Pulmonary artery endothelial cell (primary cell): ENCODE data around the gene JADE3. TPM values are rescaled to one million over a fixed set of nuclear protein-coding genes. Genes with fewer than 3 reads are reported as not detected.
A peak's percentile ranks its signal among the peaks of the same experiment; 100 is the strongest.

Experiments used
- DNase-seq: peaks from one replicate; pipeline ENCODE4 v3.0.0-alpha.2; 2011; ENCODE audit warnings: low read depth, low spot score
- total RNA-seq: library from RNA; depleted of rRNA; stranded (reverse); fragments of >200 nt; gene quantifications from 2 replicates; pipeline ENCODE4 v1.2.3, GENCODE V29; 2014

The JADE3 gene
- 13.4 and 15.9 TPM in 2 replicates for total RNA-seq

DNA sequence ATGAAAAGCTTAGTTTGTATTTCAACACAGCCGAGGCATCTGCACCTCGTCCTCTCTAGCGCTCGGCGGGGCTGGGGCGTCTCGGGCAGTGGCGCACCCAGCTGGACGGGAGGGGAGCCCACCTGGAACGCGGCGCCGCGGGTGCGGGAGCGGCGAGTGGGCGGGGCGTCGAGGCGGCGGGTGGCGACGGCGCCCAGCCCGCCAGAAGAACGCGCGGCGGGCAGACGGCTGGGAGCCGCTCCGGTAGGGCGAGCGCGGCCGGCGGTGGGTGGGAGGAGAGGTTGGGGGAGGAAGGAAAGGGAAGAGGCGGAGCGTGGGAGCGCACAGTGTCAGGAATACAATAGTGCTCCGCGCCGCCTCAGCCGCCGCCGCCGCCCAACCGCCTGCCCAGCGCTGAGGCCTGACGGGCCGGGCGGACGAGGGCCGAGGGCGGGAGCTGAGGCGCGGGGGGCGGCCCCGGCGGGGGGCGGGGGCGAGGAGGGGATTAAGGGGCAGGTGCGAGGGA lies at the start of gene JADE3:
Gene JADE3, plus strand, starts transcription at position 324 of the 505 bp plus-strand sequence. CDS start 72,474 bp downstream, outside the sequence.
- DNase-seq = peak; percentile 47

DNA sequence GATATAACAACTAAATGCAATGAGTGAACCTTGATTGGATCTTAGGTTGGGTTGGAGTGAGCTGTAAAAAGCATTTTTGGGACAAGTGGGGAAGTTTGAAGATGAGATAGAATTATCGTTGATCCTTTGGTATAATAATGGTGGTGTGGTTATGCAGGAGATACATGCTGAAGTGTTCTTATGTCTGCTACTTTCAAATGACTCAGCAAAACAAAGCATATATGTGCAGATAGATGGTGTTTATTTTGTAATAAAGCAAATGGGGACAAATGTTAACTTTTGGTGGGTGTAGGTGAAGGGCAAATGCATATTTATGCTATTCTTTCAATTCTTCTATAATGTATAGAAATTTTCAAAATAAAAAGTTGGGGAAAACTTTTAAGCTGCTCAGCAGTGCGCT lies 49.1 kb upstream of the JADE3 start:
- DNase-seq = no peak

DNA sequence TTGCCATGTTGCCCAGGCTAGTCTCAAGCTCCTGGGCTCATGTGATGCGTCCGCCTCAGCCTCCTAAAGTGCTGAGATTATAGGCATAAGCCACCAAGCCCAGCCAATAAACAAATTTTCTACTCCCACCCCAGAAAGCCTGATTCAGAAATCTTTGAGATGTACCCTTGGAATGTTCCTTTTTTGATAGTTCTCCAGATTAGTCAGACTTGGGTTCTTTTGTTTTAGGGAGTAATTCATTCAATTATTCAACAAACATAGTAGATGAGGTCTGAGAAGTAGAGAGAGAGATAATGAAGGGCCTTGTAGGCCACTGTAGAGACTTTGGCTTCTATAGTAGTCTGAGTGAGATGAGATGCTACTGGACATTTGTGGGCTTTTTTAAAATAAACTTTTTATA lies 47.6 kb upstream of the JADE3 start:
- DNase-seq = no peak

DNA sequence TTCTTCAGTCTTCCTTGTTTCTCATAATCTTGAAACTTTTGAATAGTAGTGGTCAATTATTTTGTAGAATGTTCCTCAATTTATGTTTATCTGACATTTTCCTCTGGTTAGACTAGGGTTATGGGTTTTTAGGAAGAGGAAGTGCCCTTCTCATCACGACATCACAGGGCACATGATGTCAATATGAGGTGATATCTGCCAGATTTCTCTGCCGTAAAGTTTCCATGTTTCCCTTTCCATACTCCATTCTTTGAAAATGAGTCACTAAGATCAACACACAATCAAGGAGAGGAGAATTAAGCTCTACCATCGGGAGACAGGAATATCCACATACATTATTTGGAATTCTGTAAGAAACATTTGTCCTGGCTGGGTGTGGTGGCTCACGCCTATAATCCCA lies 46.9 kb upstream of the JADE3 start:
- DNase-seq = peak; percentile 32

DNA sequence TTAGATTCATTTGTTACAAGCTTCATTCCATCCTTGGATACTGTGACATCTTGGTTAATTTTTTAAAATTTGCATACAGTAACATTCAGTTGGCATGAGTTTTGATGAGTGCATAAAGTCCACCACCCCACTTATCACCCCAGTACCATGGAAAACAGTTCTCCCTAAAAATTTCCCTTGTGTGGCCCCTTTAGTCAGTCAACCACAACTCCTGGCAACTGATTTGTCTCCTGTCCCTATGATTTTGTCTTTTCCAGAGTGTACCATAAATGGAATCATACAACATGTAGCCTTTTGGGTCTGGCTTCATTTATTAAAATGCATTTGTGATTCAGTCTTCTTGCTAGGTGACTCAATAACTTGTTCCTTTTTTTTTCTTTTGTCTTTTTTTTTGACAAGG lies 45.5 kb upstream of the JADE3 start:
- DNase-seq = no peak

DNA sequence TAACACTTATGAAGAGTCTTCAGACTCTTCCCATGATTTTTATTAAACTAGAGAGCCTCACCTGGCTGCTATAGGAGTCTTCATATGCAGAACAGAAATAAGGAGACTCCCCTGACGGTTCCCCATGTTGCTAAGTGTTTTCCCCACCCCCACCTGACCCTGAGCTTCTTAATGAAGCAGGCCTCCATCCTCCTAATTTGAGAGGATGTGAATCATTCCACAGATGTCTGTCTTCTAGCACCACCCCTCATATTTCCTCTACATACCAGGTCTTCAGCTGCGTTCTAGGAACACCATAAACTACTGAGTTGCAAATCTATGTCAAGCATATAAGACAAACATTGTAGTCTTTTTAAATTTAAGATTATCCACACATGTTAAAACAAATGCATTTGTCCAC lies 38.5 kb upstream of the JADE3 start:
- DNase-seq = no peak

DNA sequence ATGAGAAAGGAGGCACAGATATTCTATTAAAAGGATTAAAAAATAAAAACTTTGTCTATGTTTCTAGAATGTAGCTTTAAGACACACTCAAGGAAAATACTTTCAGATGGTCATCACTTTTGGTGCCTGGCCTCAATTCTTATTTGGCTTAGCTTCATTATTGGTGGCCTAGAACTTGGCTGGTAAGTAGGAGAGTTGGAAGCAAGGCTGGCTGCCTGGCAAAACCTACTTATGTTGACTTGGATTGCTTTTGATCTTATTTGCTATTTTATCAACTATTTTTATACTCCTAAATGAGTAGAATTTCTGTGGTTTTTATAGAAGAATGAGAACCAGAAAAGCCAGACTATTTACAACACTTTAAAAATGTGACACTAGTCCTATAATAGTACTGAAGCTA lies 35.3 kb upstream of the JADE3 start:
- no peak for DNase-seq

DNA sequence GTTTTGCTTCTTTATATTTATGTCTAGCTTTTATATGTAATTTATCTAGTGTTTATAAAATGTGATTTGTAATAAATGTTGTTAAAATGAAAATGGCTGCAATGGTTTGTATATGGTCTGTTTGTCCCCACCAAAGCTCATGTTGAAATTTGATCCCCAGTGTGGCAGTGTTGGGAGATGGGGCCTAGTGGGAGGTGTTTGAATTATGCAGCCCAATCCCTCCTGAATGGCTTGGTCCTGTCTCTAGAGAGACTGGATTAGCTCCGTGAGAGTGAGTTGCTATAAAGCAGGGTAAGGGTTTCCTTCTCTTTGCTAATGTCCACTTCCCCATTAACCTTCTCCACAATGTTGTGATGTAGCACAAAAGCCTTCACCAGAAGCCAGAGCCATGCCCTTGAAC lies 30.0 kb upstream of the JADE3 start:
- DNase-seq = no peak

DNA sequence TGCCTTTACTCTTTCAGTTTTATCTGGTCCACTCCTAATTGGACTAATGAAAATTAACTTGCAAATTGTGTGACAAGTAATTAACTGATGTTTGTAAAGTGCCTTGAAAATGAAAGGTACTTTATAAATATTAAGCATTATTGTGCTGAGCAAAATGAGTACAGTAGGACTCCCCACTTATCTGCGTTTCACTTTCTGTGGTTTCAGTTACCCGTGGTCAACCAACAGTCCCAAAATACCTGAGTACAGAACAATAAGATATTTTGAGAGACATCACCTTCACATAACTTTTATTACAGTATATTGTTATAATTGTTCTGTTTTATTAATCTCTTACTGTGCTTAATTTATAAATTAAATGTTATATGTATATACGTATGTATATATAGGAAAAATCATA lies 27.4 kb upstream of the JADE3 start:
- DNase-seq = no peak

DNA sequence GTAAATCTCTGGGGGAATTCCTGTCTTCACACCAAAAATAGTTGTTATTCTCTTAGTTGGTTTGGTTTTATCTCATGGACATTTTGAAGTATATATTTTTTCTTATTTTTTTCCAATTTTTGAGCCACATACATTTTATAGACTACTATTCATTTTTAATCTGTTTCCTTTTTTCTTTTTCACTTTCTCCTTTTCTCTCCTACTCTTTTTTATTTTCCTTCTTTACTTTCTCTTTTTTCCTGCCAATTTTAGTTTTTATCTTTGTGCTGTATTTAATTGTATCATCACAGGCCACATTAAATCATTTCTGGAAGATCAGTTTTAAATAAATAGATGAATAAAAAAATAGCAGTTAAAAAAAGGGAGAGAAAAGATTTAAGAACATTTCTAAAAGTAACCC lies 14.0 kb upstream of the JADE3 start:
- no peak for DNase-seq

DNA sequence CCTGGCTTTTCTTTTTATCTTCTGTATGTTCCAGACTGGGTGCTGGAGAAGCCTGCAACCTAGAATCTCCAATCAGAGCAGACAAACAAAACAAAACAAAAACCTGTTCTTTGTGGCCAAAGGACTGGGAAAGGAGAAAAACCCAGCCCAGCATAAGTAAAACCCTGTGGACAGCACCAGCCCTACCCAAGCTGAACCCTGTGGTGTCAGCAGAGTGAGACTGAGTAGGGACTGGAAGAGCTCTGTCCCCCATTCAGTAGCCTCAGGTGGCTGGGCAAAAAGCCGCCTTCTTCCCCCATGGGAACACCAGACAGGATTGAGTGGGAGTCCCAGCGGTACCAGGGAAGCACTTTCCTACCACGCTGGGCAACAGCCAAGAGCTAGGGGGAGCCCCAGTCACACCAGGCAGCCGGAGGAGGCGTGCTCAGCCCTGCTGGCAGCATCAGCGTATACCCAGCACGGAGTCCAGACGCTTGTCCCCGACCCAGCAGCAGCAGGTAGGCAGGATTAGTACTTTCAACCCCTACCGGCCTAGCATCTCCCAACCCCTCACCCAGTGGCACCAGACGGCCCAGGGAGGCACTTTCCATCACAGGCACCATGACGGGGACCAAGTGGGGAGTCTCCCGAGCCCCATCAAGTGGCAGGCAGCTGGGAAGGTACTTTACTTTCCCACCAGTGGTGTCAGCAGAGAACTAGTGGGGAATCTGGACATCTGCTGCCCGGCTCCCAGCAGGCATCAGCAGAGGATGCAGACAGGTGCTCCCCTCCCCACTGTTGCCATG lies 8.6 kb upstream of the JADE3 start:
- DNase-seq = peak; percentile 40

DNA sequence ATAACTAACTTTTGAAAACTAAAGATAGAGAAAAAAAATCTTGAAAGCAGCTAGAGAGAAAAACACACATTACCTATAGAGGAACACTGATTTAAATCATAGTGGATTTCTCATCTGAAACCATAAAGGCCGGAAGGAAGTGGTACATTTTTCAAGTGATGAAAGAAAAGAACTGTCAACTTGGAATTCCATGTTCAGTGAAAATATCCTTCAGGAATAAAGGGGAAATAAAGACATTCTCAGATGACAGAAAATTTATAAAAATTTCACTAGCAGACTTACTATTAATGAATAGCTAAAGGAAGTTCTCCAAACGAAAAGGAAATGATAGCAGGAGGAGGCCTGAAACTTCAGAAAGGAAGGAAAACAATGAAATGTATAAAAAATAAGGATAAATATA lies 7.6 kb upstream of the JADE3 start:
- peak; percentile 32 for DNase-seq

DNA sequence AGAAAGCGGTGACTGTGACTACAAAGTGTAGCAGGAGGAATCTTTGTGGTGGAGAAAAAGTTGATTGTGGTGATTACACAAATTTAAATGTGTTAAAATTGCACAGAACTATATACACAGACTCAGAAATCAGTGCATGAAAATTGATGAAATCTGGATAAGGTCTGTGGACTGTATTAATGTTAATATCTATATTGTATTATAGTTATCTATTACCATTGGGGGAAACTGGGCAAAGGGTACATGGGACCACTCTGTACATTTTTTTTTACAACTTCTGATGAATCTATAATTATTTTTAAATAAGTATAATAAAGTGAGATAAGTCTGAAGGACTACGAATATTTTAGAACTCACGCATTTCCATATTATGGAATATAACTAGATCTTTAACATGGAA lies 1.8 kb upstream of the JADE3 start:
- DNase-seq = no peak

DNA sequence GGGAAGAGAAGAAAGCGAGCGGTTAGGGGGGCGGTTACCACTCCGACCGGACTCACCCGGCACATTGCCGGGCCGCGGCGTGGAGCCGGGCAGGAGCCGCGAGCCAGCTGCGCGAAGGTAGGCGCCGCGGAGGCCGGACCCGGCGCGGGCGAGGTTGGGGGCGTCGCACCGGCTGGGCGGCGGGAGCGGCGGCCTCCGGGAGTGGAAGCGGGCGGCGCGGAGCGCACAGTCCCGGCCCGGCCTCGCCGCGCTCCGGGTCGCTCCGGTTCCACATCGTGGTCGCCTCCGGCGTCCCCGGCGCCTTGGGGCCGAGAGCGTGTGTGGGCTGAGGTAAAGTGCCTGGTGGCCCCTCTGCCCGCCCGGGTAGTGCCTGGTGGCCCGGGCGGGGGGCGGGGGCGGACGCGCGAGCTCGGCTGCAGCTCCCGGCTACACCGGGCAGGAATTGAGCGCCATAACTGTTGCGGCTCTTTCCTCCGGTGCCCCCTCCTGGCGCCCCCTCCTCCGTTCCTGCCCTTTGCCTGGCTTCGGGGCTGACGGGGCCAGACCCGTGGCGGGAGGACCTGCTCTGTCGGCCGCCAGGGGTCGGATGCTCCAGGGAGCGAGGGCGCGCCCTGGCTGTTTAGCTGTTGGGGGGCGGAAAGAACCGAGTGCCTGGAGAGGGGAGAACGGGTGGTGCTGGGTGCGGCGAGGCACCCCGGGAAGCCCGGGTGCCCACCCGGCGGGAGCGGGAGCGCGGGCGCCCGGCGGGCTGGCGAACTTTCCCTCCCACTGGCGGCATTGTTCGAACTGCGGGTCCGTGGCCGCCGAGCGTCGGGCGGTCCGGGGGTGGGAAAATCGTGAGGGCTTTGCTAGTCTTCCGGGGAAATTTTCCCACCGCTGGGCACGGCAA lies 626 bp downstream of the JADE3 start:
- DNase-seq = no peak

DNA sequence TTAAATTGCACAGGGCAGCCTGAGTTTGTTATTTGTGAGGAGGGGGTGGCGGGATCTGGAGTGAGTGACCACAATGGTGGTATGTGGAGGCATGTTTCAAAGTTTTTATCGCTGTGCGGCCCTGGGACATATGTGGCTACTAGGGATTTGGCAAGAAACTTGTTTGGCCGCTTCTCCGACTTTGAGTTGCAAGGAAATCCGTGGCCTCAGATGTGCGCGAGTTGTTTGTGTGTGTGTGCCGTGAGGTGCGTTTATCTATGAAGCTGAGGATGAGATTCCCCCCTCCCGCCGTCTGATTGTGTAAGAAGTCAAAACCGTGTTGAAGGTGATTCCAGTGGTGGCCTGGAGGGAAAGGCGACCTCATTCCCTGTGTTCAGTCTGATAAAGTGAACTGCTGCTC lies 1.4 kb downstream of the JADE3 start:
- no peak for DNase-seq

DNA sequence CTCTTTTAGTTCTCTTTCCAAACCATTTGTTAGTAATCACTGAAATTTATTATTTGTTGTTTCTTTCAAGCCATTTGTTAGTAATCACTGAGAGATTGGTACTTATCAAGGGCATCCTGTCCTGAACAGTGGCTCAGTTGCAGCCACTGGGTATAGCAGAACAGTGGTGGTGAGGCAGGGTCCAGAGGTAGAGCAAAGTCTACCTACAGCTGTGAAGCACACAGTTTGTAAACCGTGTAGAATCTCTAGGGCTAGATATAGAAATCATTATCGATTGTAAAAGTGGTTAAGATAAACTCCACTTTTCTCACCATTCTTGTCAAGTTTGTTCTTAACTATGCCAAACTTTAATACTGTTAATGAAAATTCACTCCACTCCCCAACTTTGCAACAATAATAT lies 4.1 kb downstream of the JADE3 start:
- DNase-seq = no peak

DNA sequence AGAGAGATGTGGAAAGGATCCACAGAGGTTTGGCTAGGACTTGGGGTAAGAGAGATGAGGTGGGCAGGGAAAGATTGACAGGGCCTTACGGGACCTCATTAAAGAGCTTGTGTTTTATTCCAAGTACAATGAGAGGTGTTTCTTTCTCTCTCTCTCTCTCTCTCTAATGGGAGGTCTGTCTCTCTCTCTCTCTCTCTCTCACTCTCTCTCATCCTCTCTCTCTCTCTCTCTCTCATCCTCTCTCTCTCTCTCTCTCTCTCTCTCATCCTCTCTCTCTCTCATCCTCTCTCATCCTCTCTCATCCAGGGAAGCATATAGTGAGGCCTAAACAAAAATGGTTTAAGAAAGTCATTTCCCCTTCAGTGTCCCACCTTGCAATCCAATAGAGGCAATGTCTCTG lies 5.4 kb downstream of the JADE3 start:
- DNase-seq = no peak

DNA sequence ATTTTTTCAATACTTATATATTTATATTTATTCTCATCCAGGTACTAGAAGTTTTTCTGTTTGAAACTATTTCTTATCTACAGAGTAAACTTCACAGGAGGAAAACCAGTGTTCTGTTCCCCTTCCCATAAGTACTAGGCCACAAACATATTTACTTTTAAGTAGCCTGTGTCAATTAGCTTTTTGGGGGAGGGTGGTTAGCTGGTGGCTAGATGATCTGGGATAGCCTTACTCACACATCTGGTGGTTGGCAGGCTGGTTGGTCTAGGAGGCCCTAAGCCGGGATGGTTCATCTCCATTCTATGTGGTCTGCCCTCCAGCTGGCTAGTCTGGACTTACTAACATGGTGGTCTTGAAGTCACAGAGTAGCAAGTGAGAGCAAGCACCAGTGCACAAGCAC lies 6.2 kb downstream of the JADE3 start:
- DNase-seq = no peak

DNA sequence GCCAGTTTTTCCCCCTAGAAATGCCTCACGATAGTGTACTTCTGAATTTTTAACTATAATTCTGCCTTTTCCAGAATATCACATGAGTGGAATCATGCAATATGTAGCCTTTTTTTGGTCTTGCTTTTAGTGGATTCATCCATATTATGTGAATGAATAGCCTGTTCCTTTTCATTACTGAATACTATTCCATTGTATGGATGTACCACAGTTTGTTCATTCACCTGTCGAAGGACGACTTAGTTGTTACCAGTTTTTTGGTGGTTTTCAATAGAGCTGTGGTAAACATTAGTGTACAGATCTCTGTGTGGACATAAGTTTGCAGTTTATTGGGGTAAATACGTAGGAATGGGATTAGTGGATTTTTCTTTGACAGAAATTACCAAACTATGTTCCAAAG lies 8.0 kb downstream of the JADE3 start:
- no peak for DNase-seq

DNA sequence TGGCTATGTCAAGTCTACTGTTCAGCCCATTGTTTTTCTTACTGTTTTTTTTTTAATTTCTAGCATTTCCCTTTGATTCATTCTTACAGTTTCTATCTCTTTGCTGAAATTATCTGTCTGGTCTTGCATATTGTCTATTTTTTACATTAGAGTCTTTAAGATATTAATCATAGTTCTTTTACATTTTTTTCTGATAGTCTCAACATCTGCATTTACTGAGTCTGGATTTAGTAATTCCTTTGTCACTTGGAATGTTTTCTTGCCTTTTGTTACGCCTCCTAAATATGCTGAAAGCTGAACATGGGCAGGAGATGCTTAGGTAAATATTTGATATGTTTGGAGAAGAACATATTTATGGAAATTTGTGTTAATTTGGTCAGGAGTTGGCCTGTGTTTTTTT lies 10.4 kb downstream of the JADE3 start:
- no peak for DNase-seq

DNA sequence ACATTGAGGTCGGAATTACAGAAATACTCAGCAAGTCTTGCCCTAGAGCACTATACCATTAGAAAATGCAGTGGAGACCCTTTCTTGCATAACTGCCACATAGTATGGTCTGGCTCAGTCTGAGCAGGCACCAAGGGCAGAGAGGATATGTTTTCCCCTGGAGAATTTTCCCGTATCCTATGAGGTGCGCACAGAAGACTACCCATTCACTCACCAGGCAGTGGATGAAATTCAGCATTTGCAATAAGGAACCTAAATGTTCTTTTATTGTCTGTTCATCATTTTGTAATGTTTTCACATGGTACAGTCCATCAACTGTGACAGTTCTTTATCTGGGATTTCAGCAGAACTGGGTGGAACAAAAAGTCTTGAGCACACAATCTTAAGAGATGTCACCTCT lies 15.5 kb downstream of the JADE3 start:
- no peak for DNase-seq

DNA sequence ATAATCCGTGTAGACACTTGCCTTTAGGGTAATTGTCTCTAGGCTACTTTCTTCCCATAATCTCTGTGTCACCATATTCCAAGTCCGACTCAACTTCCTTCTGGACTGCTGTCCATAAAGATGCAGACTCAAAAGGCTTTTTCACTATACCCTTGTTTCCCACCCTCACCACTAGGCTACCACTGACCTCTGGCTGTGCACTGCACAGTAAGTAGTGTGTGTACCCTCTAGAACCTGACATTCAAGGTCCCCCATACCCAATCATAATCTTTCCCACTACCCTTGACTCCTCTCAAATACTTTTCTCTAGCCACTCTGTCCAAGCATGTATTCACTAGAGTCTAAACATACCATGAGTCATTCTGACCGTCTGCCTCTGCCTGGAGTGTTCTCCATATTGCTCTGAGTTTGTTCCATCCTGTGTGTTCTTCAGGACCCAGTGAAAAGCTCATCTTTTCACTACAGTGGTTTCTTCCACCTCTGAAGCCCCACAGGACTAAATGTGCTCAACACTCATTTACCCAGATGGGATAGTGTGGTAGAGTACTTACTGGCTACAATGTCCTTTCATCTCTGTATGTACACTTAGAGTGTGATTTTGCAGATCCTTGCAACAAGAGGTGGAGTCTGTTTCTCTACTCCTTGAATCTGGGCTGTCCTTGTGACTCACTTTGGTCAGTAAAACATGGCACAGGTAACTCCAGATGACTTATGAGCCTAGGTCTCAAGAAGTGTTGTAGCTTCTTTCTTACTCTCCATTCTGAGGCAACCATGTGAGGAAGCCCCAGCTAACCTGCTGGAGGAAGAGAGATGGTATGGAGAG lies 17.4 kb downstream of the JADE3 start:
- no peak for DNase-seq
